HL-60/S4 treated with phorbol 12-myristate 13-acetate at 8.2 ng/mL for 4 days and 3 days (cell line): Measurements from ENCODE around the gene GPR85.
"Not testable (repeated sequence)": the region's sequence is repeated elsewhere in the genome, so short reads cannot be mapped to it uniquely, and the experiment has no call there.

Source experiments
- in situ Hi-C: fragments of 300-500 bp; cut with MboI; formaldehyde crosslinking; loops from 2 replicates; pipeline ENCODE4 v1.15.0; 2022; ENCODE audit warnings: low sequenced_read_pairs

The GPR85 gene, protein sequence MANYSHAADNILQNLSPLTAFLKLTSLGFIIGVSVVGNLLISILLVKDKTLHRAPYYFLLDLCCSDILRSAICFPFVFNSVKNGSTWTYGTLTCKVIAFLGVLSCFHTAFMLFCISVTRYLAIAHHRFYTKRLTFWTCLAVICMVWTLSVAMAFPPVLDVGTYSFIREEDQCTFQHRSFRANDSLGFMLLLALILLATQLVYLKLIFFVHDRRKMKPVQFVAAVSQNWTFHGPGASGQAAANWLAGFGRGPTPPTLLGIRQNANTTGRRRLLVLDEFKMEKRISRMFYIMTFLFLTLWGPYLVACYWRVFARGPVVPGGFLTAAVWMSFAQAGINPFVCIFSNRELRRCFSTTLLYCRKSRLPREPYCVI

DNA sequence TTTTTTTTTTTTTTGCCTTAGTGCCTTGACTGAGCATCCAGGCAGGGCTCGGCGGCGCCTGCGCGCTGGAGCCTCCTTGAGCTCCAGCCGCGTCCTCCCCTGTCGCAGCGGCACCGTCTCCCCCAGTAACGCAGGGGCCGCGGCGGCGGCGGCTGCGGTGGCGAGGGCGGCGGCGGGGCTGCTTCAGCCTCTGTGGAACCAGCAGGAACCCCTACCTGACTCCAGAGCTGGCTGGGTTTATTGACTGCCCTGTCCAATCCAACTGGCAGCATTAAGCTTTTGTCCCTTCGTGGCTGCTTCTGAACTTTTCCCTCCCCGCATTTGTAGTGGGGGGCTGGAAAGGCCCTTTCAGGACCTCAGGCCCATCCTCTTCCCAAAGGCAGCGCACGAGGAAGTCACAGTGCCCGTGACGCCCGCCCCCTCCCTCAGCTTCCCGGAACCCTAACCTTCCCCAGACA is at the start of gene GPR85:
Gene GPR85 (minus strand): TSS at position 397 of the 458 bp plus-strand sequence. CDS start 2,106 bp downstream, outside the sequence.
- in situ Hi-C loops: no loop called here

DNA sequence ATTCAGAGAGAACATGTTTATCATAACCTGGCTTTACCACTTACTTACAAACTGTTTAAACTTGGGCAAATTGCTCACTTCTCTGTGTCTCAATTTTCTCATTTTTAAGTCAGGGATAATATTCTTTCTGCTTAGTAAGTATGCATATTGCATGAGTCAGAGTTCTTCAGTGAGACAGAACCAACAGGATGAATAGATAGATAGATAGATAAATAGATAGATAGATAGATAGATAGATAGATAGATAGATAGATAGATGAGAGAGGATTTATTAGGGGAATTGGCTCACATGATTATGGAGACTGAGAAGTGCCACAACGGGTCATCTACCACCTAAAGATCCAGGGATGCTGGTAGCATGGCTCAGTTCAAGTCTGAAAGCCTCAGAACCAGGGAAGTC is 47.4 kb upstream of the GPR85 start:
- in situ Hi-C loops: no loop called here

DNA sequence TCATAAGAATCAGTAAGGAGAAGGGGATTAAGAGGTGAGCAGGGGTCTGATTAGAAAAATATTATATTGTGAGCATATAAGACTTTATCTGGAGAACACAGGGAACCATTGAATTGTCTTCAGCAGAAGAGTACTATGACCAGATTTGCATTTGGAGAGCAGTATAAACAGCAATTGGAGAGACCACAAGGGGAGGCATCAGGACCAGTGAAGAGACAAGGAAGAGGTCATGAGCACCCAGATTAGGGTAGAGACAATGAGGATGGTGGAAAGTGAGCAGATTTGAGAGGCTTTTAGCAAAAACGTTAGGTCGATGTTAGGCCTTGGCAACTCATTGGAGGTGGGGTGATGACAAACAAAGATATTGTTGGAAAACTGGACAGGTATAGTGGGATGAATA is 44.7 kb upstream of the GPR85 start:
- in situ Hi-C loops: no loop called here

DNA sequence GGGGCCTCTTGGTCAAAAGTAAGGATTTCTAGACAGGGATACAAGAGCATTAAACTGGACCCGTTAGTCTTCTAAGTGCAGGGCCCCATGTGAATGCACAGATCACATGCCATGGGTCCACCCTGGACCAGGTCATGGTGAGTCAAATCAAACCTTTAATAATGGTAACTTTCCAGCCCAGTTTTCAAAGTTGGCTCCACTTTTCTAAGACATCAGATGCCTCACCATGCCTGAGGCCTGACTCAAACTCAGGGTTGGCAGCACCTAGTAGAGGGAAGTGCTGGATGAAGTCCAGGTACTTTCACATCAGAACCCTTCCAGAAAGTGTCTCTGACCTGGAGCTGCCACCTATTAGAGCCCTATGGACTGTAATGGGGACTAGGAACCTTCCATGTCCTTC is 41.4 kb upstream of the GPR85 start:
- in situ Hi-C loops: no loop called here

DNA sequence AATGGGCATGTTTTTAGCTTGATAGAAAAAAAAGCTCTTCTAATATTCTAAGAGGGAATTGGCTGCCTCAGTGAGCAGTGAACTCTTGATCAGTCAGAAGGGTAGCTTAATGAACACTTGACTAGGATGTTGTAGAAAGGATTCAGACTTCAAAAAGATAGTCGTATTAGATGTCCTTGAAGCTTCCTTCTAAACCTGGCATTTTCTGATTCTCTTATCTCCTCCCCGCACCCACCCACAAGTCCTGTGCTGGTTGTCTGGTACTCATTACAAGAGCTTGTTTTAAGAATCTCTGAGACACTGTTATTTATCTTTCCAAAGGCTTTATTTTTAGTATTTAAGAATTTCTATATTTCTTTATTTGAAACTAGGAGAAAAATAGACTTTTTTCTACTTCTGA is 39.1 kb upstream of the GPR85 start:
- in situ Hi-C loops: no loop called here

DNA sequence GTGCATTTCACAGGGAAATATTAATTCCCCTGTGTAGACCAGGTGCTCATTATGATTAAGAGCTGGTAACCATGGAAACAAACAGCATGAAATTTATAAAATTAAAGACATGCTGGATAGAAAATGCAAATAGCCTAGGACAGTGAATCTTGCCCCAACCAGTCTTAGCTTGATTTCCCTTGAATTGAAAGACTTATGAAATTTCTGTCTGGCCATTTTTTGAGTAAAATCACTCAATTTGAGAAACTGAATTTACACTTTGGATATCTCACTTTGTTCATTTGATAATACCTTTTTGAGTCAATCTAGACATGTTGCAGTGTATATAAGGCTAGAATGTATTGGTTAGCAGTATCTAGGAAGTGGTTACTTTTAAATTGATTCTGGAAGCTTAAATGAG is 36.1 kb upstream of the GPR85 start:
- in situ Hi-C loops: no loop called here

DNA sequence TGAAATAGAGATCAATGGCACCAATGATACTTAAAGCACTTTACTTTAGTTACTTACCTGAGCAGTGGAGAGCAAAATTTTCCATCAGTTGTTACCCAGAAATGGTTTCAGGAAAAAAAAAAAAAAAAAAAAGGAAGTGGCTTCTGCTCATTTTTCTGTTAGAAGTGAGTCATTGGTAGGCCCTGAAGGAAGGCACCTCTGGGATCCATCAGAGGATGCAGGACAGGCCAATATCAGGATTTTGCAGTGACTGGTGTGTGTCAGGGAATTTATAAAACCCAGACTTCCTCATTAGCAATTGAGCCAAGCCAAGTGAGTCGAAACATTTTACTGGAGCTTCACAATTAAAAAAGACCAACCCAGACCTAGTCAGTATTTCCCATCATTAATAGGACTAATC is 34.0 kb upstream of the GPR85 start:
- in situ Hi-C loops: no loop called here

DNA sequence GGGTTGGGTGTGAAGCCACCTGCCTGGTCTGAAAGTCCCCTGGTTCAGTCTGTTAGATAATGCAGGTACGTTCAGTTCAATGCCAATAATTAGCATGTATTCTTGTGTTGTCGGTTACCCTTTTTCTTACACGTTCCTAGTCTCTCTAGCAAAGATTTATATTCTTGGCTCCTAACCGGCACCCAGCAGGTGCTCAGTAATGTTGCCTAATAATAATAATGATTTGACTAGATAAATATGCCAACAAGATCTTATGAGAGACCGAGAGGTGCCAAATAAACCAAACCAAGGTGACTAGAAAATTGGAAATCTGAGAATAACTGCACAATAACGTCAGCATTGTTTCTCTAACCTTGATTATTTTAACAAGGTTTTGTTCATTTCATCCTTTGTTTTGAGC is 32.8 kb upstream of the GPR85 start:
- in situ Hi-C loops: no loop called here

DNA sequence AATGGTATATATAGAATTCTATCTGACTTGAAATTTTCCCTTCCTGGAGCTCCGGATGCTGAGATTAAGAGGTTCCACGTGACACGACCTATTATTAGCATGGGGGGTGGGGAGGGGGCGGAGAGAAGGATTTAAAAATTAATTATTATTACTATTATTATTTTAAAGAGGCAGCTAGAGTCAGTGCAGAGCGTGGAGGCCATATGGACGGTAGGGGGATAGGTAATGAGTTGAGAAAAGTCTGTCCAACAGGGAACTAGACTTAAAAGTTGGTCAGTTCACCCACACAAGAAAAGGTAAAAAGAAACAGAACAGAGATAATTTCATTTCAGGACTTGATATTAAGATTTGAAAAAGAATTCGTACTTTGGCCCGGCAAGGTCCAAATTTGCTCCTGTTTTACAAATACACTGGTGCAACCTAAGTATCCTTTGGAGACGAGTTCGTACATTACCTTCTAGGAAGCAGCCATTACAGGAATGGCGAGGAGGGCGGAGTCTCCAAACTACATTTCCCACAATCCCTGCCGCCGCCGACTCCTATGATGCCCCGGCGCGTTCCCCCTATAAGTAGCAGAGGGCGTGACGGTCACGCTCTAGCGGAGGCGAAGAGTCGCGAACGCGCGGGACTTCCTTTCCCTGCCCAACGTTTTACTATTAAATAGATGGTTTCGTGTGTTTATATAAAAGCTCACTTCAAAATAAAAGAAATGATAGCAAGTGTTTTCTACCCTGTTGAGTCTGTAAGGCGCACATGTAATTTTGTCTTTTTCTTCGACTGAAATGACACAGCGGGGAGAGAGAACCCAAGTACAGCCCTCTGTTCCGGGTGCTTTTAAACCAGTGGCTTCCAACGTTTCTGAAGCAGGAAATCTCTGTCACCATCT is 31.7 kb upstream of the GPR85 start, which contains the start of gene SMIM30:
Gene SMIM30 (minus strand): TSS at position 481 of the 886 bp plus-strand sequence. CDS start 976 bp downstream, outside the sequence.
- in situ Hi-C loops: no loop called here

DNA sequence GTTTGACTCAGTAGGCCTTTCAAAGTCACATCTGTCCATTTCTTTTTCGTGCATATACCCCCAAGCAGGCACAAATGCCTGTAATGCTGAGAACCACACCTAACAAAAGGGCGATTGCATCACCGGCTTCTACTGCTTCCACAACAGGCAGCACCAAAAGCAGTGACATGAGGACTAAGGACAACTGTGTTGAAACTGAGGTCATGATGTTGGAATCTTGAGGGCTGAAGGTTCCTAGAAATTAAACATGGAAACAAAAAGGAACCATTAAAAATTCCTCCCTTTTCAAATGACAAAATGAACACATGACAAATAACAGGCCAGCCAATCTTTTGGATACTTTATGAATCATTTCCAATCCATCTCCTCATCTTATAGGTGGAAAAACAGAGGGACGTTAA is 30.7 kb upstream of the GPR85 start:
- in situ Hi-C loops: not testable (repeated sequence)

DNA sequence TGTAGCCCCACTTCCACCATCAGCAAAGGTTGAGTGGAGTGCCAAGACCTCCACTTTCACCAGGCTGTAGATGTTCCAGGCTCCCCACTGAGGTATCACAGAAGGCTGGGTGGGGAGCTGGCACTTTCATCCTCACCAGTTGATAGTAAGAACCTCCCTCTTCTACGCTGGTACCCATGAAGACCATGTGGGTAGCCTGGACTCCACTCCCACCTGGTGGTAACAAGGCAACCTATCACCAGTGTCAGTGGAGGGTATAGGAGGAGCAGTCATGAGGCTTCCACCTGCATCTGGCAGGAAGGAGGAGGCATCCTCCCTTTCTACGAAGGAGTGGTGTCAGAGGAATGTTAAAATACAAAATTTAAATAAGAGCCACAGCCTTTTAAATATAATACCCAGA is 27.3 kb upstream of the GPR85 start:
- in situ Hi-C loops: no loop called here

DNA sequence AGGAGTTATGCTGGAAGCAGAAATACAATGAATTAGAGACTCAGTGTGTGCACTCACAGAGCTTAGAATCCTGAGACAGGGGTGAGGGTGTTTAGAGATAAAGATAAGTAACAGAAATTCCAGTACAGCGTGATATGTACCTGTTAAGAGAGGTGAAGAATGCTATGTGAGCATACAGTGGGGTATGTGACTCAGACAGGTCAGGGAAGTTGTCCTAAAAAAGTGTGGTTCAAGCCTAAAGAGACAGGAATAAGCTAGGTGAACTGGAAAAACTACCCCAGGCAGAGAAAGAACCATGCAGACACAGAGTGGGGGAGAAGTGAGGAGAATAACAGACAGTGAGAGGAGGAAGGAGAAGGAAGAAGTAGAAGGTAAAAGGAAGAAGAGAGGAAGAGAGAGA is 23.1 kb upstream of the GPR85 start:
- in situ Hi-C loops: no loop called here

DNA sequence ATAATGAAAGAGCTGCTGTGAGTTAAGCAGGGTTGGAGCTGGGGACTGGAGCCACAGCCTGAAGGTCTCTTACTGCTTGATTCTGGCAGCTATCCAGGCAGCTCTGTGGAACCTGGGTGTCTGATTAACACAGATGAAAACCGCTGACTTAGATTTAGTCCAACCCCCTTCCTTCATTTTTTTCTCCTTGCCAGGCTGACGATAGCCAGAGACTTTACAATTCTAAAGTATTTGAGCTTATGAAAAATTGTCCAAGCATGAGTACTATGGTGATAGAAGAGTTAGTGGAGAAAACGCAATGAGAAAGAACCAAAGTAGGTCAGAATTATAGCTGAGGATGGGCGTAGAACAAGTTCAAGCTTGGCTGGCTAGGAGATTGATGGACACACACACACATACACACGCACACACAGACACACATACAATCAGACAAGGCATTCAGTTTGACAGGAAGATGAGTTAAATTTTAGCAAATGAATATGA is 13.5 kb upstream of the GPR85 start:
- in situ Hi-C loops: no loop called here

DNA sequence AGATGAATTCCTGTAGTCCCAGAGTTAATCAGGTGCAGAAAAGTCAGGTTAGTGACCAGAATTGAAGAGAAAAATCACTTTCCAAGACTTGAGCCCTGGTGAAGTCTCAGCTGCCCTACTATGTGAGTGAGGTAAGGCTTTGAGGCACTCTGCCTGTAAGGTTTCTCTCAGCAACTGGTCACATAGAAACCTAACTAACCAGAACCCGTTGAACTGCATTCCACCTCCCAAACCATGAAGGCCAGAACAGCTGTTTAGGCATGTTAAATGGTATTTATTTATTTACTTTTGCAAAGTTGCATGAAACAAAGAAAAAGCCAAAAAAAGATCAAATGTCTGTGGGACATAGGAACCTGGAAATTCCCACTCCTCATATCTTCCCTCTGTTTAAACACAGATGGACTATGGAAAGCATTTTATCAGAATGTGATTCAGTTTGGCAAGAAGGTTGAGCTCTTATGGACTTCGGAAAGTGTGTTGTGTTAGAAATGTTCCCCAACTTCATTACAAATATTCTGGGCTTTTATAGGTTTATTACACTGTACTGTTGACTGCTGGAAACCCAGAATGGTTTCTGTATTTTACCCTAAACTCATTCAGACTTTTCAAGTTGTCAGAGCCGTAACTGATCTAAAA is 12.8 kb upstream of the GPR85 start:
- in situ Hi-C loops: no loop called here

DNA sequence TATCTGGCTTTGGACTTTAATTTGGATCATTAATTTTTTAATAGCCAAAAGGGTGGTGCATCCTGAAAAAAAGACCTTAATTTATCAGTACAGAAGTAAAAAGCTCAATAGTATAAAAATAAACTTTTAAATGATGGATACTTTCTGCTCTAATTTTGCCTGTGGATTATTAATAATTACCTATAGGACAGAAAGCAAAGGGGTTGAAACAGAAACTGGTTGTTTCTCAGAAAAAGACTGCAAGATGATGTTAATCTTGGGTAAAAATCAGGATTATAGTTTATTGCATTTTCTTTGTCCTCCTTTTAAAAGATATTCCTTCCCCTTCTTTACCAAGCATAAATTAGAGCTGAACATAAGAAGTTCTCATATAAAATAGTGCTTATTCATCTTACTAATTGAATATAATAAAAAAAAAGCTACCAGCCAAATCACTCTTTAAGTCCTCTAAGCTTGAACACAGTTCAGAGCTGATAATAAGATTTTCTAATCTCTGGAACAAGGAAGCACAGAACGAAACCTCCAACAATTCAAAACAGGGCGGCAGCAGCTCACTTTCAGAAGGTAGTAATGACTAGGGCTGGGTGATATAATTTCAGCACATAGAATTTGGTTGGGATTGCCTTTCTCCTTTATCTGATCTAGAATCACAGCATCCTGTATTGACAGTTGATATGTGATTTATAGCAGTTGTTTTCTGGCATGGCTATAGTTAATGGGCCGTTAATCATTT is 8.1 kb upstream of the GPR85 start:
- in situ Hi-C loops: no loop called here

DNA sequence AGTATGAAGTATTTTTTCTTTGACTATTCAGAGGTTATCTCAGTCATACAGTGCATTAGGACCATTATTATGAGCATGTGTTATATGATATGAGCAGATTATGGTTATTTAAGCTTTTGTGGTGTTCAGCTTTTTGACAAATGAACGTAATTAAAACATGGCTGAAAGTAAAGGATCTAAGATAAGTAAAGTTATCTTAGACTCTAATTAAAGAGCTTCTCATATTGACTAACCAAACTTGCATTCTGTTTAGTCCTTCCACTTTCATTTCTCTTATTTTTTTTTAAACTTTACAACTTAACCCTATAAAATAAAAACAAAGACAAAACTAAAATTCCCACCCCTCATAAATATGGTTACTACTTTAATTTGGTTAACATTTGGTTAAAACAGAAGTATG is 6.9 kb upstream of the GPR85 start:
- in situ Hi-C loops: no loop called here

DNA sequence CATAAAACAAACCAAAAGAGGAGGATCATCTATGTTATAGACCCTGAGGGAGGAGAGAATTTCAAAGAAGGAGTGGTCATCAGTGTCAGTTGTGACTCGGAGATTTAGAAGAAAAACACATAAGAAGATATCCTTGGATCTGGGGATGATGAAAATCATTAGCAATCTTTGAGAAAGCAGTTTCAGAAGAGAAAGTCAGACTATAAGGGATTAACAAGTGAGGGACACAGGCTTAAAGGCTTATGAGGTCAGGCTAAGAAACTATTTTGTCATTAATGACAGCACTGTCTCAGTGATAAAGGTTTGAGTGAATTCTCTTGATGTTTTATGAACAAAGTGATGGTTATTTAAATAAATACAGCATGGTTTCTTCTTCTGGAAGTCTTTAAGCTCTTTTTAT is 6.1 kb upstream of the GPR85 start:
- in situ Hi-C loops: no loop called here

DNA sequence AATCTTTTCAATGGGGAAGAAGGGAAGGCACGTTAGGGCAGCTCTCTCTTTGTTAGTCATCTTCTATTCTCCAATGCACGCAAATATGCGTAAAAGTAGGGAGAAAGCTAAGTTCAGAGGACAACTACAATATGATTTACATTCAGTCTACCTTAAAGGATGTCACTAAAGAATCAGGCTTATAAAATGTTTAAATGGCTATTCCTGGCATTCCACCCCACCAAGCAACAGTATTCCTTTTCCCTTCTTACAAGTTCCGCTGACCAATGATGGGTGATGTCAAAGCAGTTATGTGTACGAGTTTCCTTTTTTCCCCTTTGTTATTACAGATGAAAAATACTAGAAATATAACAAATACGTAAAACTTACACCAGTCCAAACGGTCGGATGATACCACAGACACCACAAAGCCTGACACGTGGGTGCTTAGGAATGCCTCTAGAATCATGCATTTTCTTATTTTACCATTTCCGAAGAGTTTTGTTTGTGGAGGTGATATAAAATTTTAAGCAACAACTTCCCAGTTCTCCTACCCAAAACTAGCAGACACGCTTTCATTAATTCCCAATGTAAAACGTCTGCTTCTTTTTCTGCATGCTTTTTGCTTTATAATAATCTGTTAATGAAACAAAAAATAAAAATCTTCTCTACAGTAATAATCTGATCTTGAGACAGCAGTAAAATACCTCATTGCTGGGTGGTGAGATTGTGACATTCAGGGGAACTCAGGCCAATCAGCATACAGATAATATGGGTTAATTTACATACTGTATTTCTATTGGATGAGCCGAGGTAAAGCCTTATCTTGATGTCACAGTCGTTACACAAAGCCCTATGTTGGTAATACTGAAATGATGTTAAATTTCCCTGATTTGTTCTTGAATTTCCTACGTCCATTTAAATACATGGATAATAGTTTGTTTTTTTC is 708 bp upstream of the GPR85 start:
- in situ Hi-C loops: no loop called here

DNA sequence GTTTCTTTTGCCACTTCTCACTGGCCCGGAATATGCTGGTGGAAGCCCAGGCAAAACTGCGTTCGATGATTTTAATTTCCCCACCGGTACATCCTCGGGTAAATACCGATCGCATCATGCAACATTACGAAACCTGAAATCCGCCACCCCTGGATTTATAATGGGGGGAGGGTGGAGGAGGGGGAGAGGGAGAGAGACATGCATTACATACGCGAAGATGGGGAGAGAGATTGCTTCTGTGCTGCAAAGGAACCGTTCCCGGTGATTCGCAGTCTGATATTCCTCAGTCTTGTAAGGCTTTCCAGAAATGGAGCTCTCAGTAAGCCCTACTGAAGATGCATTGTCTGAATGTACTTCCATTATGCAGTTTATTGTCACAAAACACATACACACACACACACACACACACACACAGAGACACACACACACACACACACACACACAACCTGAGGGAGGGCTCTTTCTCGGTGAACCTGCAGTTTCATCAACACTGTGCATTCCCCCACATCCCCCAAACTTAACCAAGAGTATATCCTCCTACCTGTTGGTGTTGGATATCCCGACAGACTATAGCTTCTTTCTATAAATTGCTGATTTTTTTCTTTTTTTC is 741 bp downstream of the GPR85 start:
- in situ Hi-C loops: no loop called here
